Suppressor macrophage treated with lipopolysaccharide for 4 hours (primary cell): ENCODE results near the gene GNA14.
"Not testable (repeated sequence)": the region's sequence is repeated elsewhere in the genome, so short reads cannot be mapped to it uniquely, and the experiment has no call there.

Source experiments
- DNase-seq: peaks from one replicate; pipeline ENCODE4 v3.0.0-alpha.2; 2020

Gene GNA14

GRCh38 chr9:77648234-77649108 lies at the start of gene GNA14:
Gene GNA14, minus strand, starts transcription at chr9:77648322. Its CDS starts 529 bp downstream, at chr9:77647793.
- peak; percentile 2 for DNase-seq

GRCh38 chr9:77697238-77697984 lies 49.3 kb upstream of the GNA14 start:
- DNase-seq = no peak

GRCh38 chr9:77690723-77691122 lies 42.6 kb upstream of the GNA14 start:
- DNase-seq = not testable (repeated sequence)

GRCh38 chr9:77690119-77690518 lies 42.0 kb upstream of the GNA14 start:
- peak; percentile 33 for DNase-seq

GRCh38 chr9:77687737-77688136 lies 39.6 kb upstream of the GNA14 start:
- not testable (repeated sequence) for DNase-seq

- peak; percentile 20 for DNase-seq
These were observed 32.5 kb upstream of the GNA14 start for GRCh38 chr9:77680581-77680980.

GRCh38 chr9:77679661-77680368 lies 31.7 kb upstream of the GNA14 start:
- no peak for DNase-seq

GRCh38 chr9:77679088-77679487 lies 31.0 kb upstream of the GNA14 start:
- DNase-seq = peak; percentile 86

- no peak for DNase-seq
These were observed 29.9 kb upstream of the GNA14 start for GRCh38 chr9:77677957-77678535.

GRCh38 chr9:77677397-77677796 lies 29.3 kb upstream of the GNA14 start:
- DNase-seq = no peak

GRCh38 chr9:77673941-77674791 lies 26.0 kb upstream of the GNA14 start:
- DNase-seq = no peak

- DNase-seq = no peak
These were observed 24.1 kb upstream of the GNA14 start for GRCh38 chr9:77672183-77672582.

GRCh38 chr9:77667151-77667550 lies 19.0 kb upstream of the GNA14 start:
- no peak for DNase-seq

- no peak for DNase-seq
These were observed 15.6 kb upstream of the GNA14 start for GRCh38 chr9:77663754-77664153.

- DNase-seq = no peak
These were observed 13.5 kb upstream of the GNA14 start for GRCh38 chr9:77661566-77662085.

GRCh38 chr9:77659926-77660325 lies 11.8 kb upstream of the GNA14 start:
- DNase-seq = no peak

GRCh38 chr9:77651203-77651602 lies 3.1 kb upstream of the GNA14 start:
- no peak for DNase-seq

- DNase-seq = peak; percentile 21
These were observed 1.1 kb upstream of the GNA14 start for GRCh38 chr9:77649109-77649812.

- DNase-seq = peak; percentile 5
These were observed 572 bp downstream of the GNA14 start for GRCh38 chr9:77647267-77648233.

- no peak for DNase-seq
These were observed 4.3 kb downstream of the GNA14 start for GRCh38 chr9:77643871-77644270.
